IMR-90 (cell line): Measurements from ENCODE around the gene PRKAR2A. TPM values are rescaled to one million over a fixed set of nuclear protein-coding genes. Genes with fewer than 3 reads are reported as not detected.
"Not testable (repeated sequence)": the region's sequence is repeated elsewhere in the genome, so short reads cannot be mapped to it uniquely, and the experiment has no call there.

Experiments
- ATAC-seq: fragments of 200-7000 bp; cut with Tn5 transposase; 2 replicates; pipeline ENCODE4 v1.9.1; 2020; ENCODE audit warnings: low read depth, mild to moderate bottlenecking, moderate library complexity
- BruUV-seq: library from RNA; stranded (reverse); fragments of 400-500 nt; replicated peaks from 2 replicates; lab custom pipeline; 2021; lab: Mats Ljungman, UMichigan
- CTCF ChIA-PET: fragments of 300-600 bp; formaldehyde crosslinking; extraction: SDS; loops from one replicate; lab custom pipeline; 2021; ENCODE audit warnings: antibody characterized with exemption; lab: Yijun Ruan, JAX
- POLR2A ChIA-PET: fragments of 300-600 bp; sonication (Branson Sonifier 250); formaldehyde crosslinking; loops from one replicate; lab custom pipeline; 2022; ENCODE audit warnings: antibody characterized with exemption; ENCODE audit not compliant: unreplicated experiment; lab: Charles Lee
- DNase-seq: peaks from one replicate; pipeline ENCODE4 v3.0.0; 2013
- H2AFZ ChIP-seq: replicated peaks from 2 replicates; pipeline ENCODE3; 2013; ENCODE audit warnings: low read length, mild to moderate bottlenecking; ENCODE audit not compliant: poor library complexity
- H2AK5ac ChIP-seq: 2 replicates; pipeline ENCODE4 v1.6.1; 2013; ENCODE audit warnings: low read depth, low read length, inconsistent platforms
- H2AK9ac ChIP-seq: replicated peaks from 2 replicates; pipeline ENCODE3; 2013; ENCODE audit warnings: mild to moderate bottlenecking, low read depth, low read length, moderate library complexity; ENCODE audit not compliant: poor library complexity
- H2BK120ac ChIP-seq: 2 replicates; pipeline ENCODE4 v1.6.1; 2013; ENCODE audit warnings: low read depth, low read length, inconsistent platforms
- H2BK15ac ChIP-seq: 3 replicates; pipeline ENCODE4 v1.6.1; 2013; ENCODE audit warnings: low read depth, low read length, inconsistent platforms
- H2BK20ac ChIP-seq: 2 replicates; pipeline ENCODE4 v1.6.1; 2013; ENCODE audit warnings: low read depth, mild to moderate bottlenecking, inconsistent platforms, low read length, moderate library complexity
- H2BK5ac ChIP-seq: 2 replicates; pipeline ENCODE4 v1.6.1; 2013; ENCODE audit warnings: mild to moderate bottlenecking, low read depth, low read length, inconsistent platforms; ENCODE audit not compliant: poor library complexity, severe bottlenecking
- H3K14ac ChIP-seq: replicated peaks from 2 replicates; pipeline ENCODE4 v1.6.1; 2013; ENCODE audit warnings: low read depth, low read length, inconsistent platforms
- H3K18ac ChIP-seq: 2 replicates; pipeline ENCODE4 v1.6.1; 2013; ENCODE audit warnings: low read depth, low read length, control low read depth
- H3K23ac ChIP-seq: 2 replicates; pipeline ENCODE4 v1.6.1; 2013; ENCODE audit warnings: low read depth, low read length, inconsistent platforms
- H3K27ac ChIP-seq: 2 replicates; pipeline ENCODE4 v1.5.1; 2013; ENCODE audit warnings: mild to moderate bottlenecking, control low read depth, low read length; ENCODE audit not compliant: insufficient read depth
- H3K27me3 ChIP-seq: 2 replicates; pipeline ENCODE4 v1.6.1; 2013; ENCODE audit warnings: low read length; ENCODE audit not compliant: control insufficient read depth, insufficient read depth
- H3K36me3 ChIP-seq: 2 replicates; pipeline ENCODE4 v1.6.1; 2013; ENCODE audit warnings: low read length, mixed read lengths; ENCODE audit not compliant: control insufficient read depth, insufficient read depth
- H3K4ac ChIP-seq: 2 replicates; pipeline ENCODE4 v1.6.1; 2013; ENCODE audit warnings: low read depth, low read length, inconsistent platforms
- H3K4me1 ChIP-seq: 2 replicates; pipeline ENCODE4 v1.6.1; 2013; ENCODE audit warnings: low read length, mixed read lengths; ENCODE audit not compliant: control insufficient read depth, insufficient read depth
- H3K4me2 ChIP-seq: 2 replicates; pipeline ENCODE4 v1.6.1; 2013; ENCODE audit warnings: low read depth, mild to moderate bottlenecking, control low read depth, low read length, moderate library complexity
- H3K4me3 ChIP-seq: 2 replicates; pipeline ENCODE4 v1.5.1; 2013; ENCODE audit warnings: low read depth, mild to moderate bottlenecking, control low read depth, low read length, moderate library complexity; ENCODE audit not compliant: insufficient read depth
- H3K56ac ChIP-seq: 2 replicates; pipeline ENCODE4 v1.6.1; 2013; ENCODE audit warnings: low read length, inconsistent platforms; ENCODE audit not compliant: insufficient read depth; ENCODE audit errors: extremely low read depth
- H3K79me1 ChIP-seq, 2 experiments: 2 replicates each; pipeline ENCODE4 v1.6.1; 2013; ENCODE audit warnings: low read length in 2 of 2, inconsistent platforms in 1 of 2, low read depth in 1 of 2
- H3K9ac ChIP-seq: 2 replicates; pipeline ENCODE4 v1.6.1; 2013; ENCODE audit warnings: low read depth, low read length, control low read depth
- H3K9me1 ChIP-seq: 2 replicates; pipeline ENCODE4 v1.6.1; 2013; ENCODE audit warnings: low read length, inconsistent platforms; ENCODE audit not compliant: insufficient read depth
- H3K9me3 ChIP-seq: 2 replicates; pipeline ENCODE4 v1.6.1; 2013; ENCODE audit warnings: low read length; ENCODE audit not compliant: control insufficient read depth, insufficient read depth
- H4K20me1 ChIP-seq: 2 replicates; pipeline ENCODE4 v1.6.1; 2013; ENCODE audit warnings: low read length, inconsistent platforms; ENCODE audit not compliant: insufficient read depth
- H4K5ac ChIP-seq: 2 replicates; pipeline ENCODE4 v1.6.1; 2013; ENCODE audit warnings: mild to moderate bottlenecking, low read depth, low read length, control low read depth
- H4K8ac ChIP-seq, 2 experiments: 2 replicates each; pipeline ENCODE4 v1.6.1; 2013; ENCODE audit warnings: low read depth in 2 of 2, low read length in 2 of 2, control low read depth in 1 of 2, inconsistent platforms in 1 of 2
- H4K91ac ChIP-seq: 2 replicates; pipeline ENCODE4 v1.6.1; 2013; ENCODE audit warnings: low read depth, low read length, inconsistent platforms; ENCODE audit not compliant: insufficient read depth
- WGBS, 2 experiments: methylation state at CpG; one replicate each; pipeline versions ENCODE4 v1.1.5 to v1.1.7; 2013; ENCODE audit warnings: missing lambda C conversion rate in 2 of 2; ENCODE audit not compliant: insufficient read length in 1 of 2; ENCODE audit errors: extremely low coverage in 2 of 2; 5-methylcytosine and 5-hydroxymethylcytosine counted together
- dilution Hi-C: fragments of 300-500 bp; cut with HindIII; formaldehyde crosslinking; loops from one replicate; pipeline ENCODE4 v1.14.3; 2018; ENCODE audit warnings: low sequenced_read_pairs; ENCODE audit not compliant: unreplicated experiment
- in situ Hi-C: fragments of 300-500 bp; cut with MboI; formaldehyde crosslinking; loops from 3 replicates; pipeline ENCODE4 v1.14.3; 2019; ENCODE audit warnings: low sequenced_read_pairs, inconsistent platforms, mixed read lengths
- intact Hi-C: fragments of 100-400 bp; cut with micrococcal nuclease; formaldehyde crosslinking; loops from 2 replicates; pipeline ENCODE4 v1.10.0; 2022
- polyA plus RNA-seq, 3 experiments: library from polyadenylated mRNA; depleted of rRNA; stranded (reverse); fragments of >200 nt; gene quantifications; 2 replicates each; pipeline ENCODE4 v1.2.3, GENCODE V29; 2012; ENCODE audit warnings: low replicate concordance in 1 of 3
- total RNA-seq: library from RNA; depleted of rRNA; stranded (reverse); fragments of >200 nt; gene quantifications from 2 replicates; pipeline ENCODE4 v1.2.3, GENCODE V29; 2012

Gene PRKAR2A
- total and polyA plus RNA-seq, 2 of the 4 experiments (the other 2 are of a cell fraction), result 11.3 to 48.2 TPM

GRCh38 chr3:48733752-48734518, 113.7 kb downstream of the PRKAR2A start:
- H2BK20ac ChIP-seq, H3K9ac ChIP-seq, H3K23ac ChIP-seq, H3K79me1 ChIP-seq, H2AK9ac ChIP-seq, BruUV-seq, H4K91ac ChIP-seq, H3K27ac ChIP-seq, dilution Hi-C loops, H3K14ac ChIP-seq, H2AK5ac ChIP-seq, H3K9me1 ChIP-seq, CTCF ChIA-PET, H3K9me3 ChIP-seq, in situ Hi-C loops, H2AFZ ChIP-seq, H3K36me3 ChIP-seq, H4K5ac ChIP-seq, H2BK5ac ChIP-seq, H3K56ac ChIP-seq, H3K27me3 ChIP-seq, intact Hi-C loops, DNase-seq, H4K8ac ChIP-seq, H2BK120ac ChIP-seq, H3K4me3 ChIP-seq, H3K18ac ChIP-seq, H4K20me1 ChIP-seq, ATAC-seq, H3K4me2 ChIP-seq, POLR2A ChIA-PET, H3K4me1 ChIP-seq, H2BK15ac ChIP-seq, H3K4ac ChIP-seq: not testable (repeated sequence)
- WGBS, 2 experiments, result no CpG with 5 or more reads among the region's 53 CpGs
